HG03159 (cell line): Measurements from ENCODE around the gene DCN.

Experiments
- ATAC-seq: cut with Tn5 transposase; IDR thresholded peaks from one replicate; pipeline ENCODE4 v1.9.1; 2021; ENCODE audit warnings: mild to moderate bottlenecking, moderate library complexity; ENCODE audit not compliant: unreplicated experiment

The DCN gene

DNA sequence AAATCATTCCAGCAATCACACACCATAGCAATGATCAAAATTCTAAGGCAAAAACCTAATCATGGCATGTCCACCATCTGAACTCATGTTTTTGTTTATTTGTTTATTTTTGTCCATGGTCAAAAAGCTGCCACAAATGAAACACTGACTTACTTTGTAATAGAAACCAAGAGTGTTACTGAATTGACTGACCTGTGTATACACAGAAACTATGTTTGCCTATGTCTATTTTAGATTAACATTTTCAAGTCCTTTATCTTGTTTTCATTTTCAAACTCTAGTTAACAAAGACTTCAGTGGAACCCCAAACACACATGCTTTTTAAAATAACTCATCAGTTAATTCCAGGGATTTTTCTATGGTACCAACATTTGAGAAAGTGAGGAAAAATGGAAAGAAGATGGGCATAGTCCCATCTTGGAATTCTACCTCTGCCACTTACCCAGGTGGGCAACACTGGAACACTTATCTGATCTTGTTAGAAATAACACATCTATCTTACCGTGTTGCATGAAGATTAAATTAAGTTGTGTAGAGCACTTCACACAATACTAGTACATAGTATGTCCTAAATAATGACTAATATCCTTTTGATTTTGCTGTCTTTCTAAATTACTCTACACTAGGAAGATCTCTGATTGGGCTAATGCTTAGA, 77.7 kb downstream of the DCN start:
- ATAC-seq, result peak; percentile 48

DNA sequence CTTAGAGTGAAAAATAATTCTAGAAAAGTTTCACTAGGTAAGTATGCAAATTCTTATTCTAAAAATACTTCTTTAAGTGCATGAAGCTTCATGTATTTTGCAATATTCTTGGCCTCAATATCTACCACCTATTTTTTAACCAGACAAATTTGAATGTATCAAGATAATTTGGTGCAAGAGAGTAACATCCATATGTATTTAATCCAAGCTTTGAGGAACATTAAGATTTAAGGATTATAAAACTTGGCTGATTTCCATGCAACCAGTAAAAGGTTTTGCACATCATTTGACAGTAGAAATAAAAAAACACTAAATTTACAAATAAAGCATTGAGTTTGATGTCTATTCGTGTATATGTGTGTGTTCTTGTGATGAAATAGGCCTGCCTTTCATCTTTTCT, 79.0 kb downstream of the DCN start:
- no peak for ATAC-seq

- no peak for ATAC-seq
Measured at GRCh38 chr12:91103101-91103500, 79.5 kb downstream of the DCN start.

- no peak for ATAC-seq
Measured at GRCh38 chr12:91100906-91101305, 81.7 kb downstream of the DCN start.

GRCh38 chr12:91099836-91100235, 82.8 kb downstream of the DCN start:
- ATAC-seq, result no peak

DNA sequence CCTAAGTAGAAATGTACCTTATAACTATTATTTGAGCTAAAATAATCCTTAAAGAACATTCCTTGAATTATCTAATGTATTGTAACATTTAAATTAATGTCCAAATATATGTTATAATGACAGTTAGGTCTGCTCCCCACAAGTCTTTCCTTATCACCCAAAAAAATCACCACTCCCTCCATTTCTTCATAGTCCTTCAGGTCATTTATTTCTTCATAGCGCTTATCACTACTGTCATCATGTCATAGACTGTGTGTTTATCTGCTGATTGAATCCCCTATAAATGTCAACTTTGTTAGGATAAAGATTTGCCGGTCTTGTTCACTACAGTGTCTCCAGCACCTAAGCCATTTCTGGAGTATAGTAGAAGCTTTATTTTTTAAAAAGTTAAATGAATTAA, 83.3 kb downstream of the DCN start:
- ATAC-seq, result no peak

- ATAC-seq, result no peak
Measured at GRCh38 chr12:91098941-91099340, 83.7 kb downstream of the DCN start.

DNA sequence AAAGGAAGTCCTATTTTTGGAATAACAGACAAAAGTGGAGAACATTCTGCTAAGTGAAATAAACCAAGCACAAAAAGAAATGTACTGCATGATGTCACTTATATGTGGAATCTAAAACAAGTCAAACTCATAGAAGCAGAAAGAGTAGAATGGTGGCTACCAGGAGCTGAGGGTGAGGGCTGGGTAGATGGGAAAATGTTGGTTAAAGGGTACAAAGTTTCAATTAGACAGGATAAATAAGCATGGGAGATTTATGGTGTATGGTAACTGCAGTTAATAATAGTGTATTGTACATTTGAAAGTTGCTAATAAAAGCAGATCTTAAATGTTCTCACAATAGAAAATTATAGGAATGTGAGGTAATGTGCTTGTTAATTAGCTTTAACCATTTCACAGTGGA, 84.2 kb downstream of the DCN start:
- no peak for ATAC-seq

DNA sequence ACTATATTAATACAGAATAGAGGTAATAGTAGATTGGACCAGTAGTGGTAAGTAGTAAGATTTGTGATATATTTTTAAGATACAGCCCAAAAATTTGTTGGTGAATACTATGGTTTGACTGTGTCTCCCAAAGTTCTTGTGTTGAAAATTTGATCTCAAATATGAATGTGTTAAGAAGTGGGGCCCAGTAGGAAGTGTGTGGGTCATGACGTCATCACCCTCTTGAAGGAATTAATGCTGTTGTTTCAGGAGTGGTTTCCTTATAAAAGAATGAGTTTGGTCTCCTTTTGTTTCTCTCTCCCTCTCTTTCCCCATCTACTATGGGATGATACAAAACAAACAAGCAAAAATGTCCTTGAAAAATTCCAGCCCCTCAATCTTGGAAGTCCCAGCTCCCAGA, 87.7 kb downstream of the DCN start:
- no peak for ATAC-seq

DNA sequence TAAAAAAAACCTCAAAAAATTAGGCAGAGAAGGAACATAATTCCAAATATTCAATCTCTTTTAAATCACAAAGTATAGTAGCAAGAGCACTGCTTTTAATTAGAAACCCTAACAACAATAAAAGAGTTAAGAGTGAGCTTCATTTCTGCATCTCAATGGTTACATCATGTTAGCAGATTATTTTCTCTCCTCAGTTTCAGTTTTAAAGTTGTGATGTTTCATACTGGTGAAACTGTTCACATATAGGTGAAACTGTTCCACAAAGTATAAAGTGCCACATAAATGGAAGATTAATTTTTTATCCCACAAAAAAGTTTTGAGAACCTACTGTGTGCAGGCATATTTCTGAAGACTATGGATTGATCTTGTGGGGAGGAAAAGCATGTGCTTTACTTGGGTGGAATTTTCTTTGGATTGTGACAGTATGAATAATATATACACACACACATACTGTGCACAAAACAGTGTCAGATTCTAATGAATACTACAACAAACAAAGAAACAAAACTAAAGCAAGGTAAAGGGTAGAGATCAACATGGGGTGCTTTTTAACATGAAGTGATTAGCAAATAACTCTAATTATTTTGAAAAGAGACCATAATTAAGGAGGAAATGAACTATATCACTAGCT, 88.5 kb downstream of the DCN start:
- no peak for ATAC-seq

GRCh38 chr12:91093341-91093740, 89.3 kb downstream of the DCN start:
- ATAC-seq, result no peak

DNA sequence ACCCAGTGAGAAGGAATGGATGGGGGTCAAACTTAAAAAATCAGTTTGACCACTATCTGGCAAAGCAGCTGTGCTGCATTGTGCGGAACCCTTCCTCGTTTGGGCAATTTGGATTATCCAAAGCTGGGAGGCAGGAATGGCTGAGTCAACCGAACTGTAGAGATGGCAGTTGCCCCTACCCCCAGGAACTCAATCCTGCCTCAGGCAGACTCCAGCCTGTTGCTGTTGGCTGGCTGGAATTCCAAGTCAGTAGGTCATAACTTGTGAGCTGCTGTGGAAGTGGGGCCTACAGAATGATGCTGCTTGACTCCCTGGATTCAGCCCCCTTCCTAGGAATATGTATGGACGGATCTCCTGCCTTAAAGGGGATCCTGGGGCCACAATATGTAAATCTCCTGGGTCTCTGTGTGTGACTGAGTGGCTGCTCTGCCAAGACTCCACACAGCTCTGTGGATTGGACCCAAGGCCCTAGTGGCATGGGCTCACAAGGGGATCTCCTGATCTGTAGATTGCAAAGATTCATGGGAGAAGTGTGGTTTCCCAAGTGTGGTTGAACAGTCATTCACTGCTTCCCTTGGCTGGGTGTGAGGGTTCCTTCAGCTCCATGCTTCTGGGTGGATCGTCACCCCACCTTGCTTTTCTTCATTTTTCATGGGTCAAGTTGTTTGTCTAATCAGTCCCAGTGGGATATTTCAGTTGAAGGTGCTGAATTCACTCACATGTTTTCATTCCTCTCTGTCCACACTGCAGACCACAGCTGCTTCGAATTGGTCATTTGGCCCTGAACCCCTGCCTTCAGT, 90.5 kb downstream of the DCN start:
- no peak for ATAC-seq
